ENCODE measurements around the gene TEX12.

DNA sequence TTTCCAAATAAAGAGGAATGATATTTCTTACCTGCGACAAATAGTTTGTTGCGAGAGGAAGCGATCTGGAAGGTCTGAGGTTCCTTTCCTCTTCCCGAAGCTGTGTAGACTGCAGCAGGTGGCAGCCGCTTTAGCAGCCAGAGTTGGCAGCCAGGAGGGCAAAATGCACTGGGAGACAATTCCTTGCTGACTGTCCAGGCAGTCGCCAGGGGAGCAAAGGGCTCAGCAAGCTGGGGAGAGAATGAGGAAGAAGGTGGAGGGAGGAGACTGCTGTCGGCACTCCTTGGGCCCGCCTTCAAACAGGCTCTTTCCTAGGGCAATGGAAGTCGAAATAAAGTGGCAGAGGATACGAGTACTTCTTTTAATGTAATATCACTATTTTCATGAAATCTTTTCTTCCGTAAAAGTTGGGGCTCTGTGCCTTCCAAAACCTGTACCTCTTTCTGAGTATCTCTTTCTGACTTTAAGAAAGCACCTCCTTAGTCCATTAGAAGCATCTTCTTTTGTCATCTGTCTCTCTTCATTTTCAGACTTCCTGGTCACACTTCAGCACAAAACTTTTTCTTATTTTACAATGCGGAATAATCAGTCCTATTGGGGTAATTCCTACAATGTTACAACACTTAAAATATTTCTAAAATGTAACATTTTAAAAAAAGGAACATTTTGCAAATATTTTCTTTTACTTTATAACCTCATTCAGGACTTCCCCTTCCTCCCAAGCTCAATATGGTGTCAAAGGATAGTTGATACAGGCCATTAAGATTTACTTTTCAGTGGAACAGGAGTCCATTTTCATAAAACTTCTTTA, 3.1 kb upstream of the TEX12 start, which contains the start of gene IL18:
- TF ChIP-seq CHCHD3 (CRISPR knock-in tag; IDR thresholded peaks at IDR 0.05) (no peak), MAFK (IDR thresholded peaks at IDR 0.05; ENCODE audit: low read length) (no peak), ETV5 (CRISPR knock-in tag; IDR thresholded peaks at IDR 0.05; ENCODE audit: low read depth) (no peak), POLR2A (conservative IDR thresholded peaks at IDR 0.05) (peak; percentile 42; the same call in 1 of the 2 replicates), POLR2G (IDR thresholded peaks at IDR 0.05; ENCODE audit: low read depth, low read length) (0 out of 2 replicates have a peak, but pooled peaks have one; percentile 40), YY1 (IDR thresholded peaks at IDR 0.05; ENCODE audit: borderline replicate concordance in 1 of 3, control insufficient read depth in 1 of 3, extremely low read depth in 1 of 3, insufficient read depth in 3 of 3, insufficient read length in 1 of 3, insufficient replicate concordance in 2 of 3, low read depth in 1 of 3, low read length in 2 of 3) (peak in 1 of 3 experiments; percentile 31), POLR2AphosphoS5 (IDR thresholded peaks at IDR 0.05; ENCODE audit: control insufficient read depth, insufficient read depth, low read depth, low read length) (no peak), CHD2 (IDR thresholded peaks at IDR 0.05; ENCODE audit: low read depth, low read length) (no peak), ZNF584 (CRISPR knock-in tag; IDR thresholded peaks at IDR 0.05; ENCODE audit: low read depth) (no peak), RFX5 (IDR thresholded peaks at IDR 0.05; ENCODE audit: low read depth, low read length) (no peak), ZBED1 (IDR thresholded peaks at IDR 0.05) (no peak)
- TF ChIP-seq, protein P1, sequence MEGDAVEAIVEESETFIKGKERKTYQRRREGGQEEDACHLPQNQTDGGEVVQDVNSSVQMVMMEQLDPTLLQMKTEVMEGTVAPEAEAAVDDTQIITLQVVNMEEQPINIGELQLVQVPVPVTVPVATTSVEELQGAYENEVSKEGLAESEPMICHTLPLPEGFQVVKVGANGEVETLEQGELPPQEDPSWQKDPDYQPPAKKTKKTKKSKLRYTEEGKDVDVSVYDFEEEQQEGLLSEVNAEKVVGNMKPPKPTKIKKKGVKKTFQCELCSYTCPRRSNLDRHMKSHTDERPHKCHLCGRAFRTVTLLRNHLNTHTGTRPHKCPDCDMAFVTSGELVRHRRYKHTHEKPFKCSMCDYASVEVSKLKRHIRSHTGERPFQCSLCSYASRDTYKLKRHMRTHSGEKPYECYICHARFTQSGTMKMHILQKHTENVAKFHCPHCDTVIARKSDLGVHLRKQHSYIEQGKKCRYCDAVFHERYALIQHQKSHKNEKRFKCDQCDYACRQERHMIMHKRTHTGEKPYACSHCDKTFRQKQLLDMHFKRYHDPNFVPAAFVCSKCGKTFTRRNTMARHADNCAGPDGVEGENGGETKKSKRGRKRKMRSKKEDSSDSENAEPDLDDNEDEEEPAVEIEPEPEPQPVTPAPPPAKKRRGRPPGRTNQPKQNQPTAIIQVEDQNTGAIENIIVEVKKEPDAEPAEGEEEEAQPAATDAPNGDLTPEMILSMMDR (IDR thresholded peaks at IDR 0.05 in 2 of 3, conservative IDR thresholded peaks at IDR 0.05 in 1 of 3; ENCODE audit: insufficient read depth in 2 of 3, low read depth in 1 of 3, low read length in 3 of 3), result no peak

Measured in K562 (cell line).